Stomach (tissue), 9 donors: Measurements from ENCODE around the gene MEF2A. TPM values are rescaled to one million over a fixed set of nuclear protein-coding genes. Genes with fewer than 3 reads are reported as not detected.

Experiments
- DNase-seq, 2 donors: peaks; one replicate each; pipeline versions ENCODE4 v3.0.0 to v3.0.0-alpha.2; 2013 to 2019
- H3K27ac ChIP-seq, 5 donors: fragments of 200-600 bp in 4 of 5; sonication (generic) in 4 of 5; one replicate each; pipeline ENCODE4 v1.5.1; 2013 to 2019; ENCODE audit warnings: mild to moderate bottlenecking in 1 of 5, moderate library complexity in 1 of 5
- H3K27me3 ChIP-seq, 3 donors: fragments of 200-600 bp; sonication (generic); one replicate each; pipeline ENCODE4 v1.5.1; 2017 to 2019; ENCODE audit warnings: mixed run types in 1 of 3
- H3K36me3 ChIP-seq, 4 donors: fragments of 200-600 bp; sonication (generic); 1 replicate in 3 of 4; 2 replicates in 1 of 4; pipeline ENCODE4 v1.5.1; 2016 to 2019
- H3K4me1 ChIP-seq, 4 donors: fragments of 200-600 bp; sonication (generic); one replicate each; pipeline ENCODE4 v1.5.1; 2016 to 2019
- H3K4me3 ChIP-seq, 4 donors: fragments of 200-600 bp; sonication (generic) in 3 of 4; one replicate each; pipeline ENCODE4 v1.5.1; 2016 to 2019; ENCODE audit warnings: mild to moderate bottlenecking in 1 of 4
- H3K9me3 ChIP-seq, 4 donors: fragments of 200-600 bp; sonication (generic); one replicate each; pipeline ENCODE4 v1.5.1; 2016 to 2019
- EP300 ChIP-seq: sonication (generic); formaldehyde crosslinking; IDR thresholded peaks from one replicate; pipeline ENCODE4 v1.6.1; 2017; ENCODE audit warnings: antibody characterized with exemption
- POLR2A ChIP-seq, 4 donors: fragments of 450-650 bp; IDR thresholded peaks; one replicate each; pipeline ENCODE4 v1.6.1; 2016; ENCODE audit warnings: antibody characterized with exemption in 4 of 4, control low read depth in 2 of 4, mild to moderate bottlenecking in 1 of 4, moderate library complexity in 1 of 4
- POLR2AphosphoS5 ChIP-seq, 3 donors: sonication (generic); formaldehyde crosslinking; IDR thresholded peaks; one replicate each; pipeline ENCODE4 v1.6.1; 2016; ENCODE audit warnings: antibody characterized with exemption in 3 of 3
- WGBS, 5 donors: extraction: QIAGEN DNeasy Blood & Tissue Kit in 3 of 5; methylation state at CpG; one replicate each; pipeline versions ENCODE4 v1.1.5 to v1.1.7; 2013 to 2018; 5-methylcytosine and 5-hydroxymethylcytosine counted together
- intact Hi-C: fragments of 100-400 bp; cut with DNase I; formaldehyde crosslinking; loops from one replicate; pipeline ENCODE4 v1.15.1; 2023; ENCODE audit warnings: low total_unique reads
- polyA plus RNA-seq, 3 donors: library from polyadenylated mRNA; stranded (reverse); fragments of 200-250 nt; gene quantifications; one replicate each; pipeline ENCODE4 v1.2.3, GENCODE V29; 2013
- total RNA-seq, 5 donors: library from RNA; depleted of rRNA; stranded (reverse); fragments of >200 nt; gene quantifications; one replicate each; pipeline versions ENCODE4 v1.1.0 to v1.2.3, GENCODE V29; 2014 to 2016
- TF ChIP-seq, protein P1 (sequence below), 7 experiments: fragments of 450-650 bp in 4 of 7; fragments of 200-600 bp in 3 of 7; sonication (generic) in 3 of 7; IDR thresholded peaks; one replicate each; pipeline ENCODE4 v1.5.1; 2016 to 2019; ENCODE audit warnings: antibody characterized with exemption in 7 of 7, control low read depth in 2 of 7, mild to moderate bottlenecking in 1 of 7
- donor health status: healthy with polysubstance abuse.
- donor health status: Bipolar disorder and iron deficiency.
- donor health status: healthy.

Gene MEF2A
- total and polyA plus RNA-seq, 8 donors = 11.0 to 85.2 (median 26.7) TPM

DNA sequence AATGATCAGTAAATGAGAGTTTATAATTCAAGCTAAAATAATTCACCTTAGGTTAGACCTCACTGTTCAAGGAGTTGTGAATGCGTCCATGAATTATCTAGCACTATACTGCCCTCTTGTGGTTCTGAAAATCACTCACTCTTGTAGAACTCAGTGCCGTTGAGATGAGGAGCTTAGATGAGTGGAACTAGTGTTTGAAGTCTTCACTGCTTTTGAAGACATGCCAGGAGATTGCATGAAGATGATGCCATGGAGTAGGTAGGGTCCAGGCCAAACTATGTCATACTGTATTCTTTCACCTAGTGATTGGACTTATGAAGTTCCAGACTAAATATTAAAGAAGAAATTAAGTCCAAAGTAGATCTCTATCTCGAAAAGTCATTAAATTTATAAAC, 138.7 kb downstream of the MEF2A start:
- no peaks in the 10 kb centered on the region for H3K27me3 ChIP-seq
- TF ChIP-seq EP300 (no peak), POLR2A (IDR thresholded peaks at IDR 0.05) (no peak), POLR2AphosphoS5 (IDR thresholded peaks at IDR 0.05) (peak in 1 of 3 donors; percentile 75)
- TF ChIP-seq, protein P1, sequence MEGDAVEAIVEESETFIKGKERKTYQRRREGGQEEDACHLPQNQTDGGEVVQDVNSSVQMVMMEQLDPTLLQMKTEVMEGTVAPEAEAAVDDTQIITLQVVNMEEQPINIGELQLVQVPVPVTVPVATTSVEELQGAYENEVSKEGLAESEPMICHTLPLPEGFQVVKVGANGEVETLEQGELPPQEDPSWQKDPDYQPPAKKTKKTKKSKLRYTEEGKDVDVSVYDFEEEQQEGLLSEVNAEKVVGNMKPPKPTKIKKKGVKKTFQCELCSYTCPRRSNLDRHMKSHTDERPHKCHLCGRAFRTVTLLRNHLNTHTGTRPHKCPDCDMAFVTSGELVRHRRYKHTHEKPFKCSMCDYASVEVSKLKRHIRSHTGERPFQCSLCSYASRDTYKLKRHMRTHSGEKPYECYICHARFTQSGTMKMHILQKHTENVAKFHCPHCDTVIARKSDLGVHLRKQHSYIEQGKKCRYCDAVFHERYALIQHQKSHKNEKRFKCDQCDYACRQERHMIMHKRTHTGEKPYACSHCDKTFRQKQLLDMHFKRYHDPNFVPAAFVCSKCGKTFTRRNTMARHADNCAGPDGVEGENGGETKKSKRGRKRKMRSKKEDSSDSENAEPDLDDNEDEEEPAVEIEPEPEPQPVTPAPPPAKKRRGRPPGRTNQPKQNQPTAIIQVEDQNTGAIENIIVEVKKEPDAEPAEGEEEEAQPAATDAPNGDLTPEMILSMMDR (IDR thresholded peaks at IDR 0.05) = peak in 5 of 7 experiments; percentile 56 to 81 (median 73)
- DNase-seq = peak in 1 of 2 donors; percentile 94
- peaks cover 0 to 4% (median 1%) of the 10 kb centered on the region in 4 donors for H3K36me3 ChIP-seq
- 29 to 33% (median 32%) methylated on average over 3 of the region's 3 CpGs for WGBS, 5 donors
- no peak overlapping the region for H3K4me3 ChIP-seq
- H3K9me3 ChIP-seq = no peaks in the 10 kb centered on the region
- H3K27ac ChIP-seq = peak overlapping the region in 4 of 5 donors; percentile 72 to 85 (median 80)
- H3K4me1 ChIP-seq = peaks cover 17 to 52% (median 30%) of the 10 kb centered on the region in 4 donors
- intact Hi-C loops = no loop called here

DNA sequence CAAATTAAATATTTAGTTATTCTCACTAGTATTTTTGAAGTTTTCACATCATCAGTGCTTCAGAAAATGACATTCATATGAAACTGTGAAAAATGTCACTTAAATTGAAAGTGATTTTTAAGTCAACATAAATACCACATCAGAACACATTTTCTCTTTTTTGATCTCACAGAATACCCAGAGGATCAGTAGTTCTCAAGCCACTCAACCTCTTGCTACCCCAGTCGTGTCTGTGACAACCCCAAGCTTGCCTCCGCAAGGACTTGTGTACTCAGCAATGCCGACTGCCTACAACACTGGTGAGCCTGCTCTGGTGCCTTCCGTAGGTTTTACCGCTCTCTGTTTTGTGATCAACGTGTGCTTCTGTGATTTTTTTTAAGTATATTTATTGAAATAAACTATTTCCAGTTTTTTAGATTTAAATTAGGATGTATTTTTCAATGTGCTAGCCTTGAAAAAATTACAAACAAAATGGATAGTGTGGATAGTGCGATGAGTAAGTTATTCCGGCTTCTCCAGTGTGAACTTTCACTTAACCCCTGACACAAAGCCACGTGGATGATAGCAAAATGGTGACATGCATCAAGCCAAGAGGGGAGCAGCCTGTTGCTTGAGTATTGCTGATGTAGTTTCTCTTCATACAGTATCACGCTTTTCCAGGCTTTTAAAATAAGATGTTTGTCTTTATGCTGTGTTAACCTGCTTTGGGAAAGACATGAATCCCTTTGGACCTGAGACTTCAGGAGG, 140.9 kb downstream of the MEF2A start:
- Histone ChIP-seq H3K4me3 (no peak overlapping the region), H3K36me3 (peaks cover 15 to 27% (median 23%) of the 10 kb centered on the region in 4 donors), H3K27ac (peak overlapping the region in 2 of 5 donors; percentile 47 to 66), H3K27me3 (no peaks in the 10 kb centered on the region), H3K4me1 (peaks cover 17 to 58% (median 34%) of the 10 kb centered on the region in 4 donors), H3K9me3 (no peaks in the 10 kb centered on the region)
- intact Hi-C loops = no loop called here
- TF ChIP-seq, protein P1 (IDR thresholded peaks at IDR 0.05) = no peak
- TF ChIP-seq POLR2AphosphoS5 (IDR thresholded peaks at IDR 0.05) (no peak), EP300 (no peak), POLR2A (IDR thresholded peaks at IDR 0.05) (no peak)
- DNase-seq = no peak
- 81 to 85% (median 84%) methylated on average over 10 of the region's 10 CpGs for WGBS, 5 donors

GRCh38 chr15:99707473-99708270, 141.9 kb downstream of the MEF2A start:
- TF ChIP-seq POLR2A (IDR thresholded peaks at IDR 0.05) (no peak), POLR2AphosphoS5 (IDR thresholded peaks at IDR 0.05) (no peak), EP300 (no peak)
- TF ChIP-seq, protein P1 (IDR thresholded peaks at IDR 0.05) = no peak
- no peak for DNase-seq
- Histone ChIP-seq H3K9me3 (no peaks in the 10 kb centered on the region), H3K4me3 (no peak overlapping the region), H3K36me3 (peaks cover 23 to 36% (median 32%) of the 10 kb centered on the region in 4 donors), H3K4me1 (peaks cover 17 to 59% (median 37%) of the 10 kb centered on the region in 4 donors), H3K27ac (peak overlapping the region in 4 of 5 donors; percentile 46 to 66 (median 50)), H3K27me3 (no peaks in the 10 kb centered on the region)
- WGBS, 5 donors = 65 to 72% (median 68%) methylated on average over 11 of the region's 11 CpGs
- intact Hi-C loops = no loop called here

DNA sequence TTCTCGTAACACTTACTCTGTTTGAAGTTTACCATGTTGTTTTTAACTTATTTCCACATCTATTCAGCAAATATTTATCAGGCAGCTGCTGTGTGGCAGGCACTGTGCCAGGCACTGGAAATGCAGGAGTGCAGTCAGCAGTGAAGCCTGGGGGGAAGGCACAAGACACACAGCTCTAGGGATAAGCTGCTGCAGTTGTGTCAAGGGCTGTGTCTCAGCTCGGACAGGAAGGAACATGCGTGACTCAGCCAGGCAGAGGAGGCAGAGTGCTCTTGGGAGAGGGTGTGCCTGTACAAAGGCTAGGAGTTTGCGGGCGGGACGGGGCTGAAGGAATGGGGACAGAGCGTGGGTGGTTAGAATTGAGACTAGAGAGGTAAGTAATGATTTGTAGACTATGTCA, 142.8 kb downstream of the MEF2A start:
- TF ChIP-seq EP300 (no peak), POLR2AphosphoS5 (IDR thresholded peaks at IDR 0.05) (peak; percentile 47 to 83 (median 76))
- Histone ChIP-seq H3K36me3 (peaks cover 27 to 43% (median 39%) of the 10 kb centered on the region in 4 donors), H3K27ac (peak overlapping the region; percentile 46 to 66 (median 52)), H3K4me1 (peaks cover 17 to 52% (median 32%) of the 10 kb centered on the region in 4 donors), H3K27me3 (no peaks in the 10 kb centered on the region), H3K9me3 (no peaks in the 10 kb centered on the region), H3K4me3 (no peak overlapping the region)
- WGBS, 5 donors = 18 to 26% (median 23%) methylated on average over 7 of the region's 7 CpGs
- intact Hi-C loops = no loop called here
- DNase-seq = peak; percentile 77 to 81
